ENCODE data around the gene ABCD4. TPM values are rescaled to one million over a fixed set of nuclear protein-coding genes. Genes with fewer than 3 reads are reported as not detected.

Gene ABCD4
- total RNA-seq, 1 experiment from 2014 or later: 45.3 TPM

GRCh38 chr14:74249433-74250375 lies 53.0 kb downstream of the ABCD4 start:
- H3K79me2 ChIP-seq (ENCODE audit: insufficient read depth, low read length): no peaks in the 10 kb centered on the region
- POLR2A ChIA-PET: no interaction called here
- intact Hi-C loops (cut with micrococcal nuclease): loop anchor here (5.0 kb wide), 1 partner anchor 32 kb away; no protein-coding TSS in a partner anchor
- no peaks in the 10 kb centered on the region for H3K27me3 ChIP-seq (ENCODE audit: insufficient read depth, low read length)
- CTCF ChIA-PET: no interaction called here
- TF ChIP-seq SRF (IDR thresholded peaks at IDR 0.05; ENCODE audit: low read depth) (no peak), EGR1 (IDR thresholded peaks at IDR 0.05; ENCODE audit: low read depth) (no peak), FOSL1 (IDR thresholded peaks at IDR 0.05; ENCODE audit: low read depth) (no peak), YY1 (IDR thresholded peaks at IDR 0.05; ENCODE audit: extremely low read depth, insufficient replicate concordance, low read depth, low read length) (no peak), SP1 (IDR thresholded peaks at IDR 0.05; ENCODE audit: low read depth) (no peak), CEBPB (IDR thresholded peaks at IDR 0.05; ENCODE audit: low read depth) (no peak), EZH2phosphoT487 (IDR thresholded peaks at IDR 0.05; ENCODE audit: borderline replicate concordance) (no peak), CTCF (IDR thresholded peaks at IDR 0.05 in 2 of 3, conservative IDR thresholded peaks at IDR 0.05 in 1 of 3; ENCODE audit: borderline replicate concordance in 1 of 3, insufficient read depth in 1 of 3, low read depth in 2 of 3, low read length in 2 of 3) (no peak), ELF1 (IDR thresholded peaks at IDR 0.05; ENCODE audit: borderline replicate concordance, low read depth) (no peak), ZNF274 (IDR thresholded peaks at IDR 0.05; ENCODE audit: low read depth, low read length) (no peak), CBX3 (IDR thresholded peaks at IDR 0.05; ENCODE audit: low read depth) (no peak)
- TF ChIP-seq, protein P1, sequence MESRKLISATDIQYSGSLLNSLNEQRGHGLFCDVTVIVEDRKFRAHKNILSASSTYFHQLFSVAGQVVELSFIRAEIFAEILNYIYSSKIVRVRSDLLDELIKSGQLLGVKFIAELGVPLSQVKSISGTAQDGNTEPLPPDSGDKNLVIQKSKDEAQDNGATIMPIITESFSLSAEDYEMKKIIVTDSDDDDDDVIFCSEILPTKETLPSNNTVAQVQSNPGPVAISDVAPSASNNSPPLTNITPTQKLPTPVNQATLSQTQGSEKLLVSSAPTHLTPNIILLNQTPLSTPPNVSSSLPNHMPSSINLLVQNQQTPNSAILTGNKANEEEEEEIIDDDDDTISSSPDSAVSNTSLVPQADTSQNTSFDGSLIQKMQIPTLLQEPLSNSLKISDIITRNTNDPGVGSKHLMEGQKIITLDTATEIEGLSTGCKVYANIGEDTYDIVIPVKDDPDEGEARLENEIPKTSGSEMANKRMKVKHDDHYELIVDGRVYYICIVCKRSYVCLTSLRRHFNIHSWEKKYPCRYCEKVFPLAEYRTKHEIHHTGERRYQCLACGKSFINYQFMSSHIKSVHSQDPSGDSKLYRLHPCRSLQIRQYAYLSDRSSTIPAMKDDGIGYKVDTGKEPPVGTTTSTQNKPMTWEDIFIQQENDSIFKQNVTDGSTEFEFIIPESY (IDR thresholded peaks at IDR 0.05; ENCODE audit: extremely low read depth, insufficient replicate concordance, low read length): no peak
- H3K4me2 ChIP-seq (ENCODE audit: low read length): no peak overlapping the region
- no peaks in the 10 kb centered on the region for H4K20me1 ChIP-seq (ENCODE audit: insufficient read depth)
- H3K9me3 ChIP-seq (ENCODE audit: control insufficient read depth in 1 of 2, insufficient read depth in 1 of 2, low read depth in 1 of 2, low read length in 2 of 2): no peaks in the 10 kb centered on the region
- no peak overlapping the region for H3K27ac ChIP-seq (ENCODE audit: low read depth, low read length)
- no peak overlapping the region for H3K4me3 ChIP-seq (replicated peaks in 1 of 2; ENCODE audit: low read depth in 1 of 2, low read length in 2 of 2)
- no peaks in the 10 kb centered on the region for H3K36me3 ChIP-seq (ENCODE audit: control insufficient read depth in 1 of 2, insufficient read depth in 2 of 2, low read length in 2 of 2)
- no peak for DNase-seq (ENCODE audit: low read depth, low spot score)
- no peak overlapping the region for H3K9ac ChIP-seq (ENCODE audit: low read length)
- no TSS peak for BruUV-seq (replicated peaks)
- peaks cover 2 to 9% of the 10 kb centered on the region in 2 experiments; a peak in 2 of 4 replicates for H3K4me1 ChIP-seq (ENCODE audit: control insufficient read depth in 1 of 2, insufficient read depth in 2 of 2, low read length in 2 of 2)
- H3K9me2 ChIP-seq (ENCODE audit: insufficient read depth): no peaks in the 10 kb centered on the region
- no peak for ATAC-seq
- no peak overlapping the region for H2AFZ ChIP-seq (ENCODE audit: low read depth, low read length, poor library complexity, severe bottlenecking)
- RAD21 ChIA-PET (ENCODE audit: low non-redundant PET in 1 of 2, low total read pairs in 2 of 2, uncharacterized antibody in 2 of 2, unreplicated experiment in 2 of 2): no interaction called here
